Effector memory CD8-positive, alpha-beta T cell (primary cell): ENCODE measurements around the gene RASA3.
"Not testable (repeated sequence)": the region's sequence is repeated elsewhere in the genome, so short reads cannot be mapped to it uniquely, and the experiment has no call there.

Experiments
- ATAC-seq: fragments of 150-1000 bp; cut with Tn5 transposase; replicated peaks from 2 replicates; pipeline ENCODE4 v1.10.0; 2021; ENCODE audit warnings: mild to moderate bottlenecking, moderate library complexity
- DNase-seq, 3 experiments: peaks; one replicate each; pipeline ENCODE4 v3.0.0; 2021
- H3K27ac Mint-ChIP-seq, 2 donors: one replicate each; pipeline ENCODE4 v1.8.0; 2022; ENCODE audit warnings: mild to moderate bottlenecking in 2 of 2, mixed read lengths in 2 of 2, moderate library complexity in 2 of 2
- H3K27me3 Mint-ChIP-seq, 2 donors: one replicate each; pipeline ENCODE4 v1.8.0; 2022; ENCODE audit warnings: mixed read lengths in 2 of 2
- H3K36me3 Mint-ChIP-seq: one replicate; pipeline ENCODE4 v1.8.0; 2022; ENCODE audit warnings: mild to moderate bottlenecking, moderate library complexity, mixed read lengths; ENCODE audit not compliant: insufficient read depth
- H3K4me1 Mint-ChIP-seq, 2 donors: one replicate each; pipeline ENCODE4 v1.8.0; 2022; ENCODE audit warnings: low read depth in 2 of 2, mixed read lengths in 2 of 2
- H3K4me3 Mint-ChIP-seq, 2 donors: one replicate each; pipeline ENCODE4 v1.8.0; 2022; ENCODE audit warnings: mild to moderate bottlenecking in 2 of 2, mixed read lengths in 2 of 2, moderate library complexity in 2 of 2
- H3K9me3 Mint-ChIP-seq, 2 donors: one replicate each; pipeline ENCODE4 v1.8.0; 2022; ENCODE audit warnings: mixed read lengths in 2 of 2

Gene RASA3

GRCh38 chr13:114151565-114152284, 19.3 kb upstream of the RASA3 start:
- peak; percentile 17 for ATAC-seq
- peak overlapping the region; percentile 98 to 99 for H3K27ac Mint-ChIP-seq
- H3K4me3 Mint-ChIP-seq = peak overlapping the region; percentile 62
- DNase-seq = peak in 1 of 3 experiments; percentile 35
- no peaks in the 10 kb centered on the region for H3K27me3 Mint-ChIP-seq
- H3K4me1 Mint-ChIP-seq = peaks cover 65 to 68% of the 10 kb centered on the region in 2 donors
- H3K9me3 Mint-ChIP-seq = no peaks in the 10 kb centered on the region
- peaks cover 23% of the 10 kb centered on the region for H3K36me3 Mint-ChIP-seq

- no peak for DNase-seq
Measured at GRCh38 chr13:114151031-114151430, 18.6 kb upstream of the RASA3 start.

GRCh38 chr13:114149774-114150740, 17.6 kb upstream of the RASA3 start:
- DNase-seq = no peak
- Mint-ChIP-seq H3K36me3 (peaks cover 21% of the 10 kb centered on the region), H3K4me1 (peaks cover 73 to 77% of the 10 kb centered on the region in 2 donors), H3K27me3 (no peaks in the 10 kb centered on the region), H3K27ac (peak overlapping the region; percentile 98 to 99), H3K4me3 (peak overlapping the region; percentile 87), H3K9me3 (no peaks in the 10 kb centered on the region)
- no peak for ATAC-seq

More at GRCh38 chr13:114151031-114151430, 18.6 kb upstream of the RASA3 start:
- no peaks in the 10 kb centered on the region for H3K9me3 Mint-ChIP-seq
- peak overlapping the region; percentile 62 for H3K4me3 Mint-ChIP-seq
- H3K27ac Mint-ChIP-seq = peak overlapping the region; percentile 98 to 99
- H3K4me1 Mint-ChIP-seq = peaks cover 67 to 68% of the 10 kb centered on the region in 2 donors
- ATAC-seq = no peak
- H3K36me3 Mint-ChIP-seq = peaks cover 21% of the 10 kb centered on the region
- no peaks in the 10 kb centered on the region for H3K27me3 Mint-ChIP-seq

- not testable (repeated sequence) for ATAC-seq, H3K9me3 Mint-ChIP-seq, H3K27me3 Mint-ChIP-seq, DNase-seq
- H3K4me3 Mint-ChIP-seq = peak overlapping the region; percentile 87
- H3K4me1 Mint-ChIP-seq = peaks cover 70 to 79% of the 10 kb centered on the region in 2 donors
- H3K36me3 Mint-ChIP-seq = peaks cover 21% of the 10 kb centered on the region
- H3K27ac Mint-ChIP-seq = peak overlapping the region; percentile 98 to 99
Measured at GRCh38 chr13:114148886-114149285, 16.5 kb upstream of the RASA3 start.

- peak overlapping the region; percentile 98 to 99 for H3K27ac Mint-ChIP-seq
- peaks cover 67 to 79% of the 10 kb centered on the region in 2 donors for H3K4me1 Mint-ChIP-seq
- ATAC-seq (peak; percentile 89), DNase-seq (peak; percentile 81 to 85 (median 84))
- H3K27me3 Mint-ChIP-seq = no peaks in the 10 kb centered on the region
- peaks cover 21% of the 10 kb centered on the region for H3K36me3 Mint-ChIP-seq
- no peaks in the 10 kb centered on the region for H3K9me3 Mint-ChIP-seq
- H3K4me3 Mint-ChIP-seq = peak overlapping the region; percentile 87
Measured at GRCh38 chr13:114148521-114148855, 16.1 kb upstream of the RASA3 start.

- Mint-ChIP-seq H3K4me3 (peak overlapping the region; percentile 87), H3K36me3 (peaks cover 21% of the 10 kb centered on the region), H3K27me3 (no peaks in the 10 kb centered on the region), H3K9me3 (no peaks in the 10 kb centered on the region), H3K27ac (peak overlapping the region; percentile 98 to 99), H3K4me1 (peaks cover 62 to 78% of the 10 kb centered on the region in 2 donors)
- ATAC-seq (peak; percentile 23), DNase-seq (no peak)
Measured at GRCh38 chr13:114147803-114148520, 15.5 kb upstream of the RASA3 start.

GRCh38 chr13:114146629-114147028, 14.2 kb upstream of the RASA3 start:
- no peak for ATAC-seq
- Mint-ChIP-seq H3K9me3 (no peaks in the 10 kb centered on the region), H3K4me3 (peak overlapping the region in 1 of 2 donors; percentile 78), H3K27ac (peak overlapping the region; percentile 86 to 91), H3K36me3 (peaks cover 21% of the 10 kb centered on the region), H3K27me3 (no peaks in the 10 kb centered on the region), H3K4me1 (peaks cover 56 to 69% of the 10 kb centered on the region in 2 donors)
- DNase-seq = no peak

GRCh38 chr13:114146173-114146572, 13.8 kb upstream of the RASA3 start:
- H3K27ac Mint-ChIP-seq = peak overlapping the region; percentile 86 to 91
- H3K4me3 Mint-ChIP-seq = peak overlapping the region in 1 of 2 donors; percentile 78
- peaks cover 16% of the 10 kb centered on the region for H3K36me3 Mint-ChIP-seq
- DNase-seq = no peak
- ATAC-seq = no peak
- H3K9me3 Mint-ChIP-seq = no peaks in the 10 kb centered on the region
- peaks cover 51 to 64% of the 10 kb centered on the region in 2 donors for H3K4me1 Mint-ChIP-seq
- H3K27me3 Mint-ChIP-seq = no peaks in the 10 kb centered on the region

GRCh38 chr13:114145722-114146121, 13.3 kb upstream of the RASA3 start:
- Mint-ChIP-seq H3K4me1 (peaks cover 49 to 61% of the 10 kb centered on the region in 2 donors), H3K27me3 (no peaks in the 10 kb centered on the region), H3K27ac (peak overlapping the region; percentile 86 to 91), H3K4me3 (peak overlapping the region in 1 of 2 donors; percentile 78), H3K36me3 (peaks cover 16% of the 10 kb centered on the region), H3K9me3 (no peaks in the 10 kb centered on the region)
- no peak for ATAC-seq
- DNase-seq = no peak

GRCh38 chr13:114145256-114145655, 12.8 kb upstream of the RASA3 start:
- ATAC-seq (no peak), DNase-seq (no peak)
- Mint-ChIP-seq H3K36me3 (peaks cover 16% of the 10 kb centered on the region), H3K27ac (peak overlapping the region; percentile 86 to 87), H3K4me3 (peak overlapping the region in 1 of 2 donors; percentile 78), H3K4me1 (peaks cover 44 to 56% of the 10 kb centered on the region in 2 donors), H3K9me3 (no peaks in the 10 kb centered on the region), H3K27me3 (no peaks in the 10 kb centered on the region)

- H3K9me3 Mint-ChIP-seq = no peaks in the 10 kb centered on the region
- peaks cover 39 to 52% of the 10 kb centered on the region in 2 donors for H3K4me1 Mint-ChIP-seq
- H3K27ac Mint-ChIP-seq = peak overlapping the region; percentile 86 to 87
- DNase-seq (no peak), ATAC-seq (no peak)
- H3K36me3 Mint-ChIP-seq = peaks cover 12% of the 10 kb centered on the region
- H3K27me3 Mint-ChIP-seq = no peaks in the 10 kb centered on the region
- H3K4me3 Mint-ChIP-seq = peak overlapping the region in 1 of 2 donors; percentile 78
Measured at GRCh38 chr13:114144606-114145244, 12.3 kb upstream of the RASA3 start.

GRCh38 chr13:114143806-114144605, 11.6 kb upstream of the RASA3 start:
- no peak overlapping the region for H3K4me3 Mint-ChIP-seq
- peaks cover 32 to 45% of the 10 kb centered on the region in 2 donors for H3K4me1 Mint-ChIP-seq
- H3K27ac Mint-ChIP-seq = peak overlapping the region in 1 of 2 donors; percentile 87
- no peaks in the 10 kb centered on the region for H3K27me3 Mint-ChIP-seq
- H3K36me3 Mint-ChIP-seq = peaks cover 12% of the 10 kb centered on the region
- ATAC-seq = peak; percentile 8
- H3K9me3 Mint-ChIP-seq = no peaks in the 10 kb centered on the region
- peak in 2 of 3 experiments; percentile 33 to 40 for DNase-seq
